LNCAP (cell line): ENCODE data around the gene PRSS3.

Experiments
- CTCF ChIP-seq: fragments of 450-650 bp; IDR thresholded peaks from 2 replicates; pipeline ENCODE4 v1.5.1; 2017; ENCODE audit warnings: mild to moderate bottlenecking

PRSS3 gene

GRCh38 chr9:33765411-33765810 is 29.9 kb upstream of the PRSS3 start:
- TF ChIP-seq CTCF, result no peak

GRCh38 chr9:33776578-33776977 is 18.8 kb upstream of the PRSS3 start:
- no peak for TF ChIP-seq CTCF

GRCh38 chr9:33778700-33779351 is 16.5 kb upstream of the PRSS3 start:
- peak; percentile 77 for TF ChIP-seq CTCF

GRCh38 chr9:33780276-33780675 is 15.1 kb upstream of the PRSS3 start:
- TF ChIP-seq CTCF, result no peak

- no peak for TF ChIP-seq CTCF
These were observed 13.6 kb upstream of the PRSS3 start for GRCh38 chr9:33781736-33782135.

- TF ChIP-seq CTCF, result no peak
These were observed 12.8 kb upstream of the PRSS3 start for GRCh38 chr9:33782395-33783152.

GRCh38 chr9:33785914-33786313 is 9.4 kb upstream of the PRSS3 start:
- TF ChIP-seq CTCF, result no peak
